ENCODE results near the gene ENTHD1.

Gene ENTHD1

GRCh38 chr22:39723899-39724351, 169.6 kb downstream of the ENTHD1 start:
- Histone ChIP-seq H3K79me2 (ENCODE audit: control insufficient read depth, low read length) (no peaks in the 10 kb centered on the region), H4K20me1 (ENCODE audit: control insufficient read depth, insufficient read depth, low read depth, low read length) (no peaks in the 10 kb centered on the region), H3K4me1 (ENCODE audit: control insufficient read depth, low read length) (no peaks in the 10 kb centered on the region), H3K4me3 (ENCODE audit: low read length) (no peak overlapping the region), H3F3A (ENCODE audit: control insufficient read depth, insufficient read depth) (no peaks in the 10 kb centered on the region), H3K4me2 (ENCODE audit: low read length) (no peak overlapping the region), H3K9me2 (replicated peaks; ENCODE audit: control insufficient read depth, low read length) (no peaks in the 10 kb centered on the region), H3K36me3 (ENCODE audit: control insufficient read depth, low read length) (no peaks in the 10 kb centered on the region), H3K27me3 (ENCODE audit: control insufficient read depth, low read length) (peaks cover 14% of the 10 kb centered on the region), H3K9me3 (ENCODE audit: control insufficient read depth, insufficient read depth, low read length) (no peaks in the 10 kb centered on the region), H3K27ac (ENCODE audit: low read depth, low read length) (no peak overlapping the region)
- no peak for TF ChIP-seq EZH2phosphoT487 (IDR thresholded peaks at IDR 0.05; ENCODE audit: borderline replicate concordance, low read length)
- no peak for TF ChIP-seq CTCF (IDR thresholded peaks at IDR 0.05; ENCODE audit: low read depth, low read length, poor library complexity, severe bottlenecking)

GRCh38 chr22:39723463-39723862, 170.1 kb downstream of the ENTHD1 start:
- Histone ChIP-seq H3K4me3 (ENCODE audit: low read length) (no peak overlapping the region), H3K79me2 (ENCODE audit: control insufficient read depth, low read length) (no peaks in the 10 kb centered on the region), H4K20me1 (ENCODE audit: control insufficient read depth, insufficient read depth, low read depth, low read length) (no peaks in the 10 kb centered on the region), H3K36me3 (ENCODE audit: control insufficient read depth, low read length) (no peaks in the 10 kb centered on the region), H3K4me2 (ENCODE audit: low read length) (no peak overlapping the region), H3K27me3 (ENCODE audit: control insufficient read depth, low read length) (peaks cover 14% of the 10 kb centered on the region), H3K27ac (ENCODE audit: low read depth, low read length) (no peak overlapping the region), H3K4me1 (ENCODE audit: control insufficient read depth, low read length) (no peaks in the 10 kb centered on the region), H3K9me3 (ENCODE audit: control insufficient read depth, insufficient read depth, low read length) (no peaks in the 10 kb centered on the region), H3F3A (ENCODE audit: control insufficient read depth, insufficient read depth) (no peaks in the 10 kb centered on the region), H3K9me2 (replicated peaks; ENCODE audit: control insufficient read depth, low read length) (no peaks in the 10 kb centered on the region)
- TF ChIP-seq EZH2phosphoT487 (IDR thresholded peaks at IDR 0.05; ENCODE audit: borderline replicate concordance, low read length) (no peak), CTCF (IDR thresholded peaks at IDR 0.05; ENCODE audit: low read depth, low read length, poor library complexity, severe bottlenecking) (no peak)

GRCh38 chr22:39722501-39722900, 171.1 kb downstream of the ENTHD1 start:
- H3K27ac ChIP-seq (ENCODE audit: low read depth, low read length): no peak overlapping the region
- no peak overlapping the region for H3K4me3 ChIP-seq (ENCODE audit: low read length)
- H3K4me2 ChIP-seq (ENCODE audit: low read length): no peak overlapping the region
- no peak for TF ChIP-seq CTCF (IDR thresholded peaks at IDR 0.05; ENCODE audit: low read depth, low read length, poor library complexity, severe bottlenecking)
- no peak for TF ChIP-seq EZH2phosphoT487 (IDR thresholded peaks at IDR 0.05; ENCODE audit: borderline replicate concordance, low read length)
- H3K27me3 ChIP-seq (ENCODE audit: control insufficient read depth, low read length): peaks cover 14% of the 10 kb centered on the region
- no peaks in the 10 kb centered on the region for H3K9me3 ChIP-seq (ENCODE audit: control insufficient read depth, insufficient read depth, low read length)
- H3F3A ChIP-seq (ENCODE audit: control insufficient read depth, insufficient read depth): no peaks in the 10 kb centered on the region
- no peaks in the 10 kb centered on the region for H4K20me1 ChIP-seq (ENCODE audit: control insufficient read depth, insufficient read depth, low read depth, low read length)
- H3K79me2 ChIP-seq (ENCODE audit: control insufficient read depth, low read length): no peaks in the 10 kb centered on the region
- no peaks in the 10 kb centered on the region for H3K36me3 ChIP-seq (ENCODE audit: control insufficient read depth, low read length)
- no peaks in the 10 kb centered on the region for H3K9me2 ChIP-seq (replicated peaks; ENCODE audit: control insufficient read depth, low read length)
- H3K4me1 ChIP-seq (ENCODE audit: control insufficient read depth, low read length): no peaks in the 10 kb centered on the region

- Histone ChIP-seq H3K36me3 (ENCODE audit: control insufficient read depth, low read length) (no peaks in the 10 kb centered on the region), H3K4me3 (ENCODE audit: low read length) (no peak overlapping the region), H3K9me3 (ENCODE audit: control insufficient read depth, insufficient read depth, low read length) (no peaks in the 10 kb centered on the region), H4K20me1 (ENCODE audit: control insufficient read depth, insufficient read depth, low read depth, low read length) (no peaks in the 10 kb centered on the region), H3K4me2 (ENCODE audit: low read length) (no peak overlapping the region), H3K79me2 (ENCODE audit: control insufficient read depth, low read length) (no peaks in the 10 kb centered on the region), H3K9me2 (replicated peaks; ENCODE audit: control insufficient read depth, low read length) (no peaks in the 10 kb centered on the region), H3K27ac (ENCODE audit: low read depth, low read length) (no peak overlapping the region), H3K27me3 (ENCODE audit: control insufficient read depth, low read length) (peaks cover 10% of the 10 kb centered on the region), H3F3A (ENCODE audit: control insufficient read depth, insufficient read depth) (no peaks in the 10 kb centered on the region), H3K4me1 (ENCODE audit: control insufficient read depth, low read length) (no peaks in the 10 kb centered on the region)
- TF ChIP-seq CTCF (IDR thresholded peaks at IDR 0.05; ENCODE audit: low read depth, low read length, poor library complexity, severe bottlenecking): no peak
- no peak for TF ChIP-seq EZH2phosphoT487 (IDR thresholded peaks at IDR 0.05; ENCODE audit: borderline replicate concordance, low read length)
These were observed 171.6 kb downstream of the ENTHD1 start for GRCh38 chr22:39722032-39722325.

Data from DOHH2 (cell line).